GM21576 (cell line): Measurements from ENCODE around the gene PPP3CB.
A peak's percentile ranks its signal among the peaks of the same experiment; 100 is the strongest.
"Not testable (repeated sequence)": the region's sequence is repeated elsewhere in the genome, so short reads cannot be mapped to it uniquely, and the experiment has no call there.

Experiments
- ATAC-seq: cut with Tn5 transposase; IDR thresholded peaks from one replicate; pipeline ENCODE4 v1.9.1; 2021; ENCODE audit warnings: mild to moderate bottlenecking, moderate library complexity; ENCODE audit not compliant: unreplicated experiment

Gene PPP3CB

DNA sequence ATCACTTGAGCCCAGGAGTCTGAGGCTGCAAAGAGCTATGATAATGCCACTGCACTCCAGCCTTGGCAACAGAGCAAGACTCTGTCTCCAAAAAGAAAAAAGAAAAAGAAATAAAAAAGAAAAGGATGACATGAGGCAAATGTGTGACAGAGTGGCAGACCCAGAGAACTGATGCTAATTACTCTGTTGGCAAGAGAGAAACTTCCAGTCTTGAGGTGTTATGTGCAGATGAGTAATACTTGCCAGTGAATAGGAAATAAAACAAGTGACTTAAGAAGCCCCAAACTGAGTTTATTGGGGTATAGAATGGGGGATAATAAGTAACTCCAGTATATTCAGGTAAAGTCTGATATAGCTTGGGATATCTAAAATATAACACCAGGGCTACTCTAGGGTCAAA is 72.5 kb downstream of the PPP3CB start:
- no peak for ATAC-seq

DNA sequence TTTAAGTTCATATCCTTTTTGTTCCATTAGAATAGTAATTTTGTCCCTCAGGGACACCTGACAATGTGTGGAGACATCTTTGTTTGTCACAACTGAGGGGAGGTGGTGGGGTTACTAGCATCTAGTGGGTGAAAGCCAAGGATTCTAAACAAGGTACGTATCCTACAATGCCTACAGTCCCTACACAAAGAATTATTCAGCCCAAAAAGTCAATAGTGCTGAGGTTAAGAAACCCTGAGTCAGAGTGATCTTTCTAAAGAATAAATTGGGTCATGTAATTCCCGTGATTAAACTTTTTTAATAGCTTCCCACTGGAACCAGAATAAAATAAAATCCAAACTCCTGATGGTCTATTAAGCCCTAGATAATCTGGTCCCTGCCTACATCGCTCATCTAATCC is 79.3 kb downstream of the PPP3CB start:
- ATAC-seq, result no peak

DNA sequence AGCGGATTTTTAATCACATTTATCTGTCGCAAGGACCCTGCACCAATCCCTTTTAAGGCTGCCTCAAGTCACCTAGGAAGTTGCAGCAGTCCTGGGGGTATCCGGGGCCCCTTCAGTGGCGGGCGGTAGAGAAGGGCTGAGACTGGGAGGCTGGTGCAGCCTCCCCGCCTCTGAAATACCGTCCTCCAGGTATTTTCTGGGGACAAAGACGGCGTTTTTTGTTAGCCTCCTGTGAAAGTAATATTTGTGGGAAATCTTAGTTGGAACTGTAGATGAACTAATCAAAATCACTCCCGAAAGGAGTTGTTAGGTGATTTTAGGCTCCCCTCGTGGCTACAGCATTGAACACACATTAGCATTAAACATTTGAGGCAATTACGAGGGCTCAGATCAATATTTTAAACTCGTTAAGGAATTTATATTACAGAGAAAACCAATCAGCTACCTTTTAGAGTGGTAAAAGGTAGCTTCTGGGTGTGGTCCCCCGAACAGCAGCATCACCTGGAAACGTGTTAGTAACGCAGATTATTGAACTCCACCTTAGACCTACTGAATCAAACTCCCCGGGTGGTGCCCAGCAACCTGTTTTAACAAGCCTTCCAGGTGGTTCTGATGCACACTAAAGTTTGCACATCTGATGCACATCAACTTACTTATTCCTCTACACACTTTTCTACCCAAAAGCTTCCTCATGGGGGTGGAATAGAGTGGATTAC is 81.4 kb downstream of the PPP3CB start:
- ATAC-seq, result peak; percentile 29

DNA sequence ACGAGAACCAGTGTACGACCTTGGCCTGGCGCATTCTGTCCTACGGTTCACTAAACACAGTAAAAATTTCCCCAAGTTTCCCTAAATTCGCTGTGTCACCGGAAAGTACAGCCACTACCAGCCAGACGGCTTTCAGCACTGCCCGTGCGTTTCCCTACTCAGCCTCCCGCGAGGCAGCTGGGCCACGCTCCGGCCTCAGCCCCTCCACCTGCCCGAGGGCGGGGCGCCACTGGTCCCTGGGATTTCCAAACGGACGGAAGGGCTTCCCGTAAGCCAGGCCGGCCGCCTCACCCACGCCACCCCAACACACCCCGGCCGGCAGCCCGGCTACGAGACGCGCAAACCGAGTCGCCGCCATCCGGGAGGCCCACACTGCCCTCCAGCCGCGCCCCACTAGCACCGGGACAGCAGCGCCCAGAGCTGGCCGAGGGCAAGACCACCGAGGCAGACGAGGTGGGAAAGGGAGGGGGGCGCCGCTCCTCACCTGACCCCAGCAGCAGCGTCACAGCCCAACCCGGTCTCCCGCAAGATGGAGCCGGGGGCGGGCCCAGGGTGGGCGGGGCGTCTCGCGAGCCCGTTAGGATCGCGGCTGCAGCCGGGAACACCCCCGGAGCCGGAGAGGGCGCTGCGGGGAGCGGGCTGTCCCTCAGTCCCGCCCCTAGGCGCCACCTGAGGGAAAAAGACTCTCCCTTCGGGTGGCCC is 82.1 kb downstream of the PPP3CB start, which contains the start of gene ANXA7:
Gene ANXA7, minus strand, starts transcription at position 531 of the 702 bp plus-strand sequence. CDS start 13,202 bp downstream, outside the sequence.
- ATAC-seq, result peak; percentile 88

DNA sequence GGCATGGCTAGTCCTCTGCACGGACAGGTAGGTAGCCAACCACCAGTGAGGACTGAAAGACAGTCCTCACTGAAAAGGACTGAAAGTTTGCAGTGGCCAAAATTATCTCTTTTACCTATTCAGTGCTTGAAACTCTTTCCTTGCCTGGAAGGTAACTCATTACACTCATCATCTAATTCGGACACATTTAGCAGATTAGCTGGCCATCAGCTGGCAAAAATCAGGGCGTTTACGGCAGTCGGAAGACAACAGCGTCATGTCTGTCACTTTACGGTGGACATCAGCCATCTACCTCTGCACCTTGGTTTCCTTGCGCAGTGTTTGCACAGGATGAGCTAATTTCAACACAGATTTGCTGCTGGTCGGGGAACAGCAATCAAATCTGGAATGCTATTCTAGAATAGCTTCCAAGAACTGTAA is 82.7 kb downstream of the PPP3CB start:
- peak; percentile 18 for ATAC-seq

DNA sequence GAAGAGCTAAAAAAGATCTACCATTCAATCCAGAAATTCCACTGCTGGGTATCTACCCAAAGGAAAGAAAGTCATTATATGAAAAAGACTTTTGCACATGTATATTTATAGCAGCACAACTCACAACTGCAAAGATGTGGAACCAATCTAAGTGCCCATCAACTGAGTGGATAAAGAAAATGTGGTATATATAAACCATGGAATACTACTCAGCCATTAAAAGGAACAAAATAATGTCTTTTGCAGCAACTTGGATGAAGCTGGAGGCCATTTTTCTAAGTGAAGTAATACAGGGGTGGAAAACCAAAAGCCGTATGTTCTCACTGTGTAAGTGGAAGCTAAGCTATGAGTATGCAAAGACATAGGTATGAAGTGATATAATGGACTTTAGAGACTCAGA is 84.9 kb downstream of the PPP3CB start:
- no peak for ATAC-seq

DNA sequence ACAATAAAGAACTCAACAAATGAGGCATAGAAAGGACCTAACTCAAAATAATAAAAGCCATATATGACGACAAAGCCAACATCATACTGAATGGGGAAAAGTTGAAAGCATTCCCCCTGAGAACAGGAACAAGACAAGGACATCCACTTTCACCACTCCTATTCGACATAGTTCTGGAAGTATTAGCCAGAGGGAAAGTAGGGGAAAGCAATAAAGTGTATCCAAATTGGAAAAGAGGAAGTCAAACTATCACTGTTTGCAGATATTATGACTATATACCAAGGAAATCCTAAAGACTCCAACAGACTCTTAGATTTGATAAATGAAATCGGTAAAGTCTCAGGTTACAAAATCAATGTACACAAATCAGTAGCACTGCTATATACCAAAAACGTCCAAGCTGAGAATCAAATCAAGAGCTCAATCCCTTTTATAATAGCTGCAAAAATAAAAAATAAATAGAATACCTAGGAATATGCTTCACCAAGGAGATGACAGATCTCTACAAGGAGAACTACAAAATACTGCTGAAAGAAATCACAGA is 86.8 kb downstream of the PPP3CB start:
- no peak for ATAC-seq

DNA sequence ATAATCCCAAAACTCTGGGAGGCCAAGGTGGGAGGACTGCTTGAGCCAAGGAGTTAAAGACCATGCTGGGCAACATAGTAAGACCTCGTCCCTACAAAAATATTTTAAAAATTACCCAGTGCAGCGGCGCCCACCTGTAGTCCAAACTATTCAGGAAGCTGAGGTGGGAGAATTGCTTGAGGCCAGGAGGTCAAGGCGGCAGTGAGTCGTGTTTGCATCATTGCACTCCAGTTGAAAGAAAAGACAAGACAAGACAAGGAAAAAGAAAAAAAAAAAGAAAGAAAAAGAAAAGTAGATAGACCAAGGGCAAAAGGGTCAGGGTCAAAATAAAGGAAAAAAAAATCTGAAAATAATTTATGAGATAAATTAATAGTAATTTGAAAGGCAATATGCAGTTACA is 87.8 kb downstream of the PPP3CB start:
- no peak for ATAC-seq

DNA sequence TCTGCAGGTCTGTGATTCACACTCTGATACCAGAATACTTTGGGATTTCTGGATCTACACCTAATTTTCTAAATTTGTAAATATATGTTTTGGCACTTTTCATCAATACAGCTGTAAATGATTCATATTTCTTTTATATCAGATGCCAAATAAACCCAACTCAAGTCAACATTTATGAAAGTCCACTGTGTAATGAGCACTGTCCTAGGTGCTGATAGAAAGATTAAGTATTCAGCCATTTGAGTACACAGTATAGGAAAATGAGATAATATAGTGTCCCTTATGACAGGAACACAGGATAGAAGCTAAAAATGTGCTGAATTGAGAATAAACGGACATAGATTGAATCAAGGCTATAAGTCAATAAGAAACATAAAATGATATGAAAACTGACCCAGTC is 88.3 kb downstream of the PPP3CB start:
- no peak for ATAC-seq

DNA sequence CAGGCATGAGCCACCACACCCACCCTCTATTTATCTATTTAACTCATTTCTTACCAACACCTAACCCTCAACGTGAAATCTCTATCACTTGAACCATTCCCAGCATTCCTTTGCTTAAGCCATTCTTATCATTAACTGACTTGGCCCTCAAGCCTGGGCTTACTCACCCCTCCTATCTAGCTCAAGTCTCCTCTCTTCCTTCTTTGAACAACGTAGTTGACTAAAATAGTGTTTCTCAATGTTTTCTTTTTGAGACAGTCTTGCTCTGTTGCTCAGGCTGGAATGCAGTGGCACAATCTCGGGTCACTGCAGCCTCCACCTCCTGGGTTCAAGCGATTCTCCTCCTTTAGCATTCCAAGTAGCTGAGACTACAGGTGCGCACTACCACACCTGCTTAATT is 89.0 kb downstream of the PPP3CB start:
- ATAC-seq, result no peak

DNA sequence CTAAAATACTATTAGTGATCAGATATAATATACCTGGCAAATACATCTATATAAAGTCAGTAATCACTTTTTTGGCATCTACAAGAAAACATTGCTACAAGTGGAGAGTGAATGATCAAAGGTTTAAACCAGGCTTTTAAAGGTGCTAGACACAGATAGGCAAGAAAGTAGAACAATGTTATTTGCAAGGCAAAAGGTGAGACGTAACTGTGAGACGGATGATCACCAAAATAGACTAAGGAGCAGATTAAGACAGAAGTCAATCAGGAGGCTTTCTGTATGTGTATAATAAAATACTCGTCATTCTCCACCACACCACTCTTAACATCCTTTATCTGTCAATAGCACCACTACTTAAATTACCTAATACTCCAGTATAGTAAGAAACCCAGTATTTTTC is 90.3 kb downstream of the PPP3CB start:
- no peak for ATAC-seq

DNA sequence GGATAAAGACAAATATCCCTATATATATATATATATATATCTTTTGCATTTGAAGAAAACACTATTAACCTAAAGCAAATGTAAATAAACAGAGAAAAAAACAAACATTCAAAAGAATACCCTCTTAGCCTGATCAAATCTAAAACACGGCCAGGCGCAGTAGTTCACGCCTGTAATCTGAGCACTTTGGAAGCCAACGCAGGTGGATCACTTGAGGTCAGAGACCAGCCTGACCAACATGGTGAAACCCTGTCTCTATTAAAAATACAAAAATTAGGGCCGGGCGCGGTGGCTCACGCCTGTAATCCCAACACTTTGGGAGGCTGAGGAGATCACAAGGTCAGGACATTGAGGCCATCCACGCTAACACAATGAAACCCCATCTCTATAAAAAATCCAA is 91.1 kb downstream of the PPP3CB start:
- ATAC-seq, result no peak

DNA sequence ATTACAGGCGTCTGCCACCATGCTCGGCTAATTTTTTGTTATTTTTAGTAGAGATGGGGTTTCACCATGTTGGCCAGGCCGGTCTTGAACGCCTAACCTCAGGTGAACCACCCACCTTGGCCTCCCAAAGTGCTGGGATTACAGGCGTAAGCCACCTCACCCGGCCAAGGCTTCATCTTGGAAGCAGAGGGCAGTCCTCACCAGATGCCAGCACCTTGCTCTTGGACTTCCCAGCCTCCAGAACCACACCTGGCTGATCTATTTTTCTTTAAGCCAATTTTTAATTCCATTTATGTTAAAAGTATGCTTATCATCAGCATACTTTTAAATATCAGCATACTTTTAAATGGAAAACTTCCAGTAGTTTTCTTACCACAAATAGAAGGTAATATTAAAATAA is 94.2 kb downstream of the PPP3CB start:
- ATAC-seq, result no peak

DNA sequence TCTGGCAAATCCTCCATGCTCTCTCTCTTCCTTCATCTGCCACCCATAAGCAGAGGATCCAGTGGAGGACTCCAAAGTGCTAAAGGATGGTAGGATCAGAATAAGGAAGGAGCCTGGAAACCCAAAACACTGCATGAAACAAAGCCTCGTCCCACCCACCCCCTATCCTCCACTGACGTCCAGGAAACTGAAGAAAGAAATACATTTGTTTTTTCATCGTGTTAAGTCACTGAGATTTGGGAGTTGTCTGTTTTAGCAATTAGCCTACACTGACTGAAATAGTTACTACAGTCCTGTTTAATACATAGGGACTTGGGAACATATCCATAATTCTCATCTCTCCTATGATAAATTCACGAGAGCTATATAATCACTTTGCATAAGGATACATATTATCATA is 96.8 kb downstream of the PPP3CB start:
- ATAC-seq, result no peak

DNA sequence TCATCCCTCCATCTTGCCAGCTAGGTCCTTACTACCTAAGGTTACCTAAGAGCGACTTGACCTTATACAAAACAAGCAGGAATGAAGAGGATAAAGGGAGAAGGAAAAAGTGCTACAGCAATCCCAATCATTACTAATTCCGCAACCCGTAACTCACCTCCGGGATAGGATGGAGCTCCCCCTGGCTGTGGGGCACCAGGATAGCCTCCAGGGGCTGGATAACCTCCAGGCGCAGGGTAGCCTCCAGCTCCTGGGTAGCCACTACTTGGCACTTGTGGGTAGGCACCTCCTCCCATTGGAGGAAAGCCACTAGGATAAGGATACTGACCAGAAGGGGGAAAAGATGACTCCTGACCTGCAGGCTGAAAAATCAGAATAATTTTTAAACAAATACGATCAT is 97.8 kb downstream of the PPP3CB start:
- no peak for ATAC-seq

DNA sequence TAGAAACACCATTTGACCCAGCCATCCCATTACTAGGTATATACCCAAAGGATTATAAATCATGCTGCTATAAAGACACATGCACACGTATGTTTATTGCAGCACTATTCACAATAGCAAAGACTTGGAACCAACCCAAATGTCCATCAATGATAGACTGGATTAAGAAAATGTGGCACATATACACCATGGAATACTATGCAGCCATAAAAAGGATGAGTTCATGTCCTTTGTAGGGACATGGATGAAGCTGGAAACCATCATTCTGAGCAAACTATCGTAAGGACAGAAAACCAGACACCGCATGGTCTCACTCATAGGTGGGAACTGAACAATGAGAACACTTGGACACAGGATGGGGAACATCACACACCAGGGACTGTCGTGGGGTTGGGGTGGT is 101.5 kb downstream of the PPP3CB start:
- ATAC-seq, result not testable (repeated sequence)

DNA sequence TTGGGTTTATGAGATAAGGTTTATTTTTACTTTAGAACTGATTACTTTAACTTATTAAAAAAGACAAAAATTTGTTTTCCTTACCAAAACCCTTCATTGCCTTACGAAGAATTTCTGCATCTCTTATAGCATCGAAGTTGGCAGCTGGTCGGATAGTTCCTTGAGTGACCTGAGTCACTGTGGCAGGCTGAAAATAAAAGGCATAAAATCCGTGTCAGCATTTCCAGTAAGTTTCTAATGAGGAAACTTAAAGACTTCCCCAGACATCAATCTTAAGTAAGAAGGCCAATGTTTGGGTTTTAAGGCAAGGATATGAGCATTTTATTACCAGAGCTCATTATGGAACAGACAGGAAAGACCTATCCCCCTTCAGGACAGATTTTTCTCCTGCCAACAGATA is 107.6 kb downstream of the PPP3CB start:
- ATAC-seq, result no peak

DNA sequence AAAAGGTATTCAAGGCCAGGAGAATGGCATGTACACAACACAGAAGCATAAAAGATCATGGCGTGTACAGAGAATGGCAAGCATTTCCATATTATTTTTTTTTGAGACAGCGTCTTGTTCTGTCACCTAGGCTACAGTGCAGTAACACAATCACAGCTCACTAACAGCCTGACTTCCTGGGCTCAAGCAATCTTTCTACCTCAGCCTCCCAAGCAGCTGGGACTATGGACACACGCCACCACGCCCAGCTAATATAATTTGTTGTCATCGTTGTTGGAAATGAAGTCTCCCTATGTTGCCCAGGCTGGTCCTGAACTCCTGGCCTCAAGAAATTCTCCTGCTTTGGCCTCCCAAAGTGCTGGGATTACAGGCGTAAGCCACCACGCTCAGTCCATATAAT is 109.2 kb downstream of the PPP3CB start:
- no peak for ATAC-seq
